ENCODE results near the gene VPS41.
"Not testable (repeated sequence)": the region's sequence is repeated elsewhere in the genome, so short reads cannot be mapped to it uniquely, and the experiment has no call there.

The VPS41 gene

DNA sequence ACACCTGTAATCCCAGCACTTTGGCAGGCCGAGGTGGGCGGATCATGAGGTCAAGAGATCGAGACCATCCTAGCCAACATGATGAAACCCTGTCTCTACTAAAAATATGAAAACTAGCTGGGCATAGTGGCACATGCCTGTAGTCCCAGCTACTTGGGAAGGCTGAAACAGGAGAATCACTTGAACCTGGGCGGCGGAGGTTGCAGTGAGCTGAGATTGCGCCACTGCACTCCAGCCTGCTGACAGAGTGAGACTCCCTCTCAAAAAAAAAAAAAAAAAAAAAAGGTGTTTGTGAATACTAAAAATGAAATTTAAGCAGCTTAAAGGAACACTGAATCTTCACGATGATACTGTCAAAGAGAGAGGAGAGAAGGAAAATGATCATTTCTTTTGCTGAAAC is 54.0 kb downstream of the VPS41 start:
- DNase-seq (ENCODE audit: low spot score) = not testable (repeated sequence)

GRCh38 chr7:38851321-38851720 is 57.7 kb downstream of the VPS41 start:
- DNase-seq (ENCODE audit: low spot score) = no peak

DNA sequence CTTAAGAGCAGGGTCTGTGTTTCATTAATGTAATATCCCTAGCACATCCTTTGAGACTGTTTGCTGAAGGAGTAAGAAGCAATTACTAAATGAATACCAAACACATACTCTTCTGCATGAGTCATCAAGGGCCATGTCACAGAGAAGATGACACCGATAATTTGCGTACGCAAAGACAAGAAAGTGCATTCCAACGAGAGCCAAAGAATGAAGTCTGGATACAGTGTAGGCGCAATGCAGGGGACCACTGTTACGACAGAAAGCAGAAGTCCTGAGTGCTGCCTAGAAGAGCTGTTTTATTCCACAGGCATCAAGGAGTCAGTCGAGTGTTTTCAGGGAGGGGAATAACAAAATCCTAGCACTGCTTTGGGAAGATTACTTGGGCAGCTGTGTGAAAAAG is 62.7 kb downstream of the VPS41 start:
- no peak for DNase-seq (ENCODE audit: low spot score)

- no peak for DNase-seq (ENCODE audit: low spot score)
Observed at GRCh38 chr7:38844952-38845563, 63.9 kb downstream of the VPS41 start.

DNA sequence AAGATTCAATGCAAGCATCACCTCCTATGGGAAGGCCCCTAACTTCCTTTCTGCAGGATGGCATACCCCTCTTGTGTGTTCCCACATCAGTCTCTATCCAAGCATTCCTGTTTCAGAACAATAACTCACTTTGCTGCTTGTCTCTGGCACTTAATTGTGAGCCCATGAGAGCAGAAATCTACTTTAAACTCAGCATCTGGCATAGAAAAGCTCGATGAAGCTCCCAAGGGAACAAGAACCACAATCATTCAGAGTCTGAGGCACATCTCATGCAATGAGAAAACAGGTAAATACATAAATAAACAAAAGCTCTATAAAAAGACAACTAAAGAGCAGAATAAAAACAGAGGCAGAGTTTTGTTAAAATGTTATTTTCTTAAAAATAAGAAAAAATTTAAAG is 66.2 kb downstream of the VPS41 start:
- no peak for DNase-seq (ENCODE audit: low spot score)

- no peak for DNase-seq (ENCODE audit: low spot score)
Observed at GRCh38 chr7:38840736-38841460, 68.1 kb downstream of the VPS41 start.

GRCh38 chr7:38839851-38840250 is 69.1 kb downstream of the VPS41 start:
- no peak for DNase-seq (ENCODE audit: low spot score)

- no peak for DNase-seq (ENCODE audit: low spot score)
Observed at GRCh38 chr7:38838725-38839385, 70.1 kb downstream of the VPS41 start.

DNA sequence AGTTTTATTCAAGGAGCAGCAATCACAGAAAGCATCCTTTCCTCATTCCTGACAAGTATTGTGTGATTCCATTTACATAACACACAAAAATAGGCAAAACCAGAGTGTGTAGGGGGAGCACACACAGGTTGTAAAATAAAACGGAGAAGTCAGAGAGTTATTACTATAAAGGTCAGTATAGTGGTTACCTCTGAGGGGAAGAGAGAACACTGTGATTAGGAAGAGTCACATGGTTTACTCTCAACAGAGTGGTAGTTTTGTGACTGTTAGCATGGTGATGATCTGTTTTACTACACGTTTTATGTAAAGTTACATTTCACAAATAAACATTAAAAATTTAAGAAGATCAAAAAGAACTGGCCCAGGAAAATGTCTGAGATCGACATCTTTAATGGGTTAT is 74.6 kb downstream of the VPS41 start:
- DNase-seq (ENCODE audit: low spot score) = no peak

DNA sequence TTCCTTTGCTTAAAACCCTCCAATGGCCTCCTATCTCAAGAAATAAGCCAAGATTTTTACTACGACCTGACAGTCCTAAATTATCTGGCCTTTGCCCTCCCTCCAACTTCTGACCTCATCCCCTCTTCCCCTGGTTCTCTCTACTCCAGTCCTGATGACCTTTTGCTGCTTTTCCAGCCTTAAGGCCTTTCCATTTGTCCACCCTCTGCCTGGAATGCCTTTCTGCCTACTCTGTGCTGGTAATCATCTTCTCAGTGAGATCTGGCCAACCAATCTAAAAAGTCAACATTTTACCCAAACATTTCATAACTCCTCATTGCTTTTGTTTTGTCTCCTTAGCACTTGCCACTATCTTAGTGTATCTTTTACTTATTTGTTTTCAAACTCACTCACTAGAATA is 75.7 kb downstream of the VPS41 start:
- no peak for DNase-seq (ENCODE audit: low spot score)

- DNase-seq (ENCODE audit: low spot score) = no peak
Observed at GRCh38 chr7:38831259-38831996, 77.6 kb downstream of the VPS41 start.

DNA sequence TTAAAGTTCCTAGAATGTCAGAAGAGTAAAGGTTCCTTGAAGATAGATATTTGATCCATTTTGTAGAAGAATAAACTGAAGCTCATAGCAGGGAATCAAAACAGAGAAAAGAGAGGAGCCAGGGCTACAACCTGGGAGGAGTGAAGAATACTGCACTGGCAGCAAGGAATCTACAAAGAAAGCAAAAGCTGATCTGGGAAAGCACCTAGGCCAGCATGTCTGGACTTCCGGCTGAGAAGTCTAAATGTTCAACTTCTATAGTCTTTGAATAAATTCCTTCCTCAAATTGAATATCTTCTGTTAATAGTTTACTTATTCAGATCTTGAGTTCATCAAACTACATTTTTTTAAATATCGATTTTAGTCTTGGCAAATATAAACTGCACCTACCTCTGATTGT is 78.2 kb downstream of the VPS41 start:
- DNase-seq (ENCODE audit: low spot score) = no peak

- no peak for DNase-seq (ENCODE audit: low spot score)
Observed at GRCh38 chr7:38829488-38830165, 79.4 kb downstream of the VPS41 start.

DNA sequence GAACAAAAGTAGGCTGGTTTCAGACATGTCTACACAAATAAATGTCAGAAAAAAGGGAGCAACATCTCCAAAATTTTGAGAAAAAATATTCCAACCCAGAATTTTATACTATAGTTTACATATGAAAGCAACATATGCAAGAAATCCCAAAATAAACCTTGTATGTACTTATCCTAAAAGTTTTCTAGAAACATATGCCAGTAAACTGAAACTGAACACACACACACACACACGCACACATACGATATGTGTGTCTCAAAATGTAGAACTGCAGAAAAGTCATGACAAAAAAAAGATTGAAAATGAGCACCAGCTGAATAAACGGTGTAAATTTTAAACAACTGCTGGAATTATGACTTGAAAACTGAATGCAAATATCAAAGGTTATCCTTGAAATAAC is 81.0 kb downstream of the VPS41 start:
- DNase-seq (ENCODE audit: low spot score) = no peak

GRCh38 chr7:38825721-38826440 is 83.1 kb downstream of the VPS41 start:
- no peak for DNase-seq (ENCODE audit: low spot score)

DNA sequence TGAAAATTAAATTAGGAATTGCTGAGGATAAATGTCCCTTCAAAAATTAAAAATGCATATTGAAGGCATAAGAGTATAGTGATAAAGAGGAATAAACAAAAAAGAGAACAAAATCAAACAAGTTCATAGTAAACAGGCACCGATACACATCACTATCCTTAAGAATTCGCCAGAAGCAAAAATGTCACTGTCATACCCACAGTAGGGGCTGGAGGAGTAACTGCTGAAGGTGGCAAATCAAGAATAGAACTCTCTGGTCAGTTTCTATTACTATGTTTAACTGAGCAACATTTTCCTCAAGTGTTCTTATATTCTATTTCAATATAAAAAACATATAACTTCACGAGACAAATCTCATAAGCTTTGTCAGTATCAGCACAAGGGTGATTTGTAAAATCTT is 84.0 kb downstream of the VPS41 start:
- DNase-seq (ENCODE audit: low spot score) = no peak

- DNase-seq (ENCODE audit: low spot score) = no peak
Observed at GRCh38 chr7:38822549-38822948, 86.4 kb downstream of the VPS41 start.

DNA sequence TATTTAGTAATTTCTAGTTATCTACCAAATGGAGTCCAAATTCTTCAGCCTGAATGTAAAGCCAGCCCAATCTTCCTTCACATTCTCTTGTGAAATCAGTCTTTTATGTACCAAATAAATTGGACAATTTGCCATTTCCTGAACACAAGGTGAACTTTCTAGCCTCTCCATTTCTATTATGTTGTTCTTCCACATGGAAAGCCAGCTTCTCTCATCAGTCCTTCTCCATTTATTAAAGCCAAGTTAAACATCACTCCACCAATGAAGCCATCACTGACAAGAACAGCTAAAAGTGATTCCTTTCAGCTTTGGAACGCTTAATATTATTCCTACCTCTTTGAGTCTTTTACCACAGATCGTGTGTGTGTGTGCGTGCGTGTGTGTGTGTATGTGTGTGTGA is 88.4 kb downstream of the VPS41 start:
- DNase-seq (ENCODE audit: low spot score) = no peak

GRCh38 chr7:38819463-38819862 is 89.5 kb downstream of the VPS41 start:
- no peak for DNase-seq (ENCODE audit: low spot score)

GRCh38 chr7:38817526-38817925 is 91.5 kb downstream of the VPS41 start:
- no peak for DNase-seq (ENCODE audit: low spot score)

DNA sequence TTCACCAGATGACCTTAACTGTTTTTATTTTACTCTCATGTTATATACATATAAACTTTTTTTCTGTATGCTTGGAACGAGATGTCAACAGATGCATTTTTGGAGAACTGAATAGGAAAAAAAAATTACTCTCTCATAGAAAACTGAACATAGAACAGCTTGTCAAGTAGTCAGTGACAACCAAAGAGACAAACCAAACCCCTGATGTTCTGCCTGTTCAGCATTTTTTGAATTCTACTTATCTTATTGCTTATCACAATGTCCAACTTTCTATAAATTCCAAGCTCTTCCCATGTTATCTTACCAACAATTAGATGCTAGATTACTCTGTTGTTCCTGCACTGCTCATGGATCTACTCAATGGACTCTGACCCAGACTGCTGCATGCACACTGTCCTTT is 95.2 kb downstream of the VPS41 start:
- DNase-seq (ENCODE audit: low spot score) = no peak

GRCh38 chr7:38806912-38807311 is 102.1 kb downstream of the VPS41 start:
- DNase-seq (ENCODE audit: low spot score) = no peak
